Right atrium auricular region (tissue), 2 donors: Measurements from ENCODE around the gene PACS1. TPM values are rescaled to one million over a fixed set of nuclear protein-coding genes. Genes with fewer than 3 reads are reported as not detected.
A peak's percentile ranks its signal among the peaks of the same experiment; 100 is the strongest.
"Not testable (repeated sequence)": the region's sequence is repeated elsewhere in the genome, so short reads cannot be mapped to it uniquely, and the experiment has no call there.

ENCODE experiments used
- DNase-seq: peaks from one replicate; pipeline ENCODE4 v3.0.0-alpha.2; 2019; ENCODE audit warnings: low spot score
- H3K27ac ChIP-seq, 2 donors: fragments of 200-600 bp; sonication (generic); 1 replicate in 1 of 2; 2 replicates in 1 of 2; pipeline ENCODE4 v1.5.1; 2016 to 2019
- H3K27me3 ChIP-seq, 2 donors: fragments of 200-600 bp; sonication (generic); one replicate each; pipeline versions ENCODE4 v1.5.1 to v1.6.0; 2017 to 2019
- H3K36me3 ChIP-seq: fragments of 200-600 bp; sonication (generic); one replicate; pipeline ENCODE4 v1.5.1; 2016
- H3K4me1 ChIP-seq, 2 donors: fragments of 200-600 bp; sonication (generic); one replicate each; pipeline versions ENCODE4 v1.5.1 to v1.6.0; 2017 to 2019
- H3K4me3 ChIP-seq, 2 donors: fragments of 200-600 bp; sonication (generic); 1 replicate in 1 of 2; 2 replicates in 1 of 2; pipeline ENCODE4 v1.5.1; 2017 to 2019; ENCODE audit warnings: mild to moderate bottlenecking in 1 of 2, moderate library complexity in 1 of 2
- H3K9me3 ChIP-seq, 2 donors: fragments of 200-600 bp; sonication (generic); one replicate each; pipeline ENCODE4 v1.5.1; 2019
- total RNA-seq, 2 donors: library from RNA; depleted of rRNA; stranded (reverse); fragments of >200 nt; gene quantifications; one replicate each; pipeline ENCODE4 v1.1.0, GENCODE V29; 2016
- TF ChIP-seq, protein P1 (sequence below), 2 donors: fragments of 200-600 bp; sonication (generic); IDR thresholded peaks; one replicate each; pipeline ENCODE4 v1.5.1; 2019; ENCODE audit warnings: antibody characterized with exemption in 2 of 2

Gene PACS1
- total RNA-seq, result 10 to 100 TPM; 47.7 to 88.9 TPM

DNA sequence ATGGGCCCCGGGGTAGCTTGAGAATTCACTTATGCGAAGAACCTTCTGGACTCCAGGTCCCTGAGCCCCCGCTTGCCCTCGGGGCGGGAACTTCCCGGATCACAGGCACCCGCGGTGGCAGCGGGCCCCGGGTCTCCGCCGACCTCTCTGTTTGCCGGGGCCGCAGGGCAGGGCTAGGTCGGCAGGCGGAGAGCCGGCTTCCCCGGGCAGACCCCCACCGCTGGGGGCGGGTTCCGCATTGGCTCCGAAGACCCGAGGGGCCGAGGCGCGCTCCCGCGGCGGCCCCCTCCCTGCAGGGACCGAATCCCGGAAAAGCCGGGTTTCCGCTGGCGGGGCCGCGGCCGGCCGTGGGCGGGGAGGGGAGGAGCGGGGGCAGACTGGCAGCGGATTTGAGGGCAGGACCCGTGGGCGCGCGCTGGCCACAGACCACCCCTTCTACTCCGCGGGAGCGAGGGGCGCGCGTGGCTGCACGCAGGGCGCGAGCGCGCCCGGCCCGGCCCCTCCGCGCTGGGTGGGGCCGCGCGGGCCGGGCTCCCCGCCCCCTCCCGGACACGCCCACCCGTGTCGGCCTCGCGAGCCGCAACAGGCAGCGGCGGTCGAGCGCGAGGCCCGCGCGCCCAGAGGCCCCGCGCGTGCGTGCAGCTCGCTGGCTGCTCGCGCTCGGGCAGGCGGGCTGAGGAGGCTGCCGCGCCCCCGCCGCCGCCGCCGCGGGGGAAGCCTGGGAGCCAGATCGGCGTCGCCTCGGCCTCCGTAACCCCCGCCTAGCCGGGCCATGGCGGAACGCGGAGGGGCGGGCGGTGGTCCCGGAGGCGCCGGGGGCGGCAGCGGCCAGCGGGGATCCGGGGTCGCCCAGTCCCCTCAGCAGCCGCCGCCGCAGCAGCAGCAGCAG, at the start of gene PACS1:
Gene PACS1, plus strand, starts transcription at position 558 of the 889 bp plus-strand sequence. Its CDS starts 215 bp downstream, at position 773.
- no peaks in the 10 kb centered on the region for H3K9me3 ChIP-seq
- TF ChIP-seq, protein P1, sequence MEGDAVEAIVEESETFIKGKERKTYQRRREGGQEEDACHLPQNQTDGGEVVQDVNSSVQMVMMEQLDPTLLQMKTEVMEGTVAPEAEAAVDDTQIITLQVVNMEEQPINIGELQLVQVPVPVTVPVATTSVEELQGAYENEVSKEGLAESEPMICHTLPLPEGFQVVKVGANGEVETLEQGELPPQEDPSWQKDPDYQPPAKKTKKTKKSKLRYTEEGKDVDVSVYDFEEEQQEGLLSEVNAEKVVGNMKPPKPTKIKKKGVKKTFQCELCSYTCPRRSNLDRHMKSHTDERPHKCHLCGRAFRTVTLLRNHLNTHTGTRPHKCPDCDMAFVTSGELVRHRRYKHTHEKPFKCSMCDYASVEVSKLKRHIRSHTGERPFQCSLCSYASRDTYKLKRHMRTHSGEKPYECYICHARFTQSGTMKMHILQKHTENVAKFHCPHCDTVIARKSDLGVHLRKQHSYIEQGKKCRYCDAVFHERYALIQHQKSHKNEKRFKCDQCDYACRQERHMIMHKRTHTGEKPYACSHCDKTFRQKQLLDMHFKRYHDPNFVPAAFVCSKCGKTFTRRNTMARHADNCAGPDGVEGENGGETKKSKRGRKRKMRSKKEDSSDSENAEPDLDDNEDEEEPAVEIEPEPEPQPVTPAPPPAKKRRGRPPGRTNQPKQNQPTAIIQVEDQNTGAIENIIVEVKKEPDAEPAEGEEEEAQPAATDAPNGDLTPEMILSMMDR (IDR thresholded peaks at IDR 0.05), result no peak
- H3K27ac ChIP-seq, result peak within 1 kb of the TSS; percentile 95 to 99
- H3K27me3 ChIP-seq, result no peaks in the 10 kb centered on the region
- H3K4me1 ChIP-seq, result peaks cover 0 to 41% of the 10 kb centered on the region in 2 donors
- peak within 1 kb of the TSS; percentile 67 to 93 for H3K4me3 ChIP-seq
- peaks cover 36% of the 10 kb centered on the region for H3K36me3 ChIP-seq
- peak; percentile 70 for DNase-seq

DNA sequence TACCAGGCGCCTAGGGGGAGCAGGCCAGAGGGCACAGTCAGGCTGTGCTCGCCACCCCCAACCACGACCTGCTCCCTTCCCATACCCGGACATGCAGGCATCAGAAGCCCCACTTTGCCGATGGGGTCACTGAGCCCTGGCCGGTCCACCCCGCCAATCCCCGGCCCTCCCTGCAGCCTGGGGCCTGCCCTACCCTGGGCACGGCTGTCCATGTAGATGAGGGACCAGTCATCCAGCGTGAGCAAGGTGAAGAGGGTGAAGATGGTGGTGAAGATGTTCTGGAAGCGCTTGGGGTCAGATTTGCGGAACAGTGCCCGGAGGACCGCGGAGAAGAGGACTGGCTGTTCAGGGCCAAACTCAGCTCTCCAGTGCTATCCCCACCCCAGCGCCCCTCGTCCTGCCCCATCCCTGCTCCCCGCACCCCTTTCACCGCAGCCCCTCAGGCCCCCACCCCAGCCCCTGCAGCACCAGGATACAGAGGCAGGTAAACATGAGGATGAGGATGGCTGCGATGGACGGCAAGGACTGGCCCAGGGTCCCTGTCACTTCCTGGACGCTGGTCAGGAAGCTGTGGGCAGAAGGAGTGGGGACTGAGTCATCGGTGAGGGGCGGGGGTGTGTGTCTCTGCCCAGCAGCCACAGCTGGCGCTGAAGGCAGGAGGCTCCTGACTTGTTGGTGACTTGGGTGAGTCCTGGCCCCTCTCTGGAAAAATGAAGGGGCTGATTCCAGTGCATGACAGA, 49.3 kb upstream of the PACS1 start:
- H3K36me3 ChIP-seq, result no peaks in the 10 kb centered on the region
- H3K27me3 ChIP-seq, result no peaks in the 10 kb centered on the region
- TF ChIP-seq, protein P1 (IDR thresholded peaks at IDR 0.05), result no peak
- no peak for DNase-seq
- H3K4me1 ChIP-seq, result peaks cover 0 to 24% of the 10 kb centered on the region in 2 donors
- no peaks in the 10 kb centered on the region for H3K9me3 ChIP-seq
- no peak overlapping the region for H3K27ac ChIP-seq
- no peak overlapping the region for H3K4me3 ChIP-seq

DNA sequence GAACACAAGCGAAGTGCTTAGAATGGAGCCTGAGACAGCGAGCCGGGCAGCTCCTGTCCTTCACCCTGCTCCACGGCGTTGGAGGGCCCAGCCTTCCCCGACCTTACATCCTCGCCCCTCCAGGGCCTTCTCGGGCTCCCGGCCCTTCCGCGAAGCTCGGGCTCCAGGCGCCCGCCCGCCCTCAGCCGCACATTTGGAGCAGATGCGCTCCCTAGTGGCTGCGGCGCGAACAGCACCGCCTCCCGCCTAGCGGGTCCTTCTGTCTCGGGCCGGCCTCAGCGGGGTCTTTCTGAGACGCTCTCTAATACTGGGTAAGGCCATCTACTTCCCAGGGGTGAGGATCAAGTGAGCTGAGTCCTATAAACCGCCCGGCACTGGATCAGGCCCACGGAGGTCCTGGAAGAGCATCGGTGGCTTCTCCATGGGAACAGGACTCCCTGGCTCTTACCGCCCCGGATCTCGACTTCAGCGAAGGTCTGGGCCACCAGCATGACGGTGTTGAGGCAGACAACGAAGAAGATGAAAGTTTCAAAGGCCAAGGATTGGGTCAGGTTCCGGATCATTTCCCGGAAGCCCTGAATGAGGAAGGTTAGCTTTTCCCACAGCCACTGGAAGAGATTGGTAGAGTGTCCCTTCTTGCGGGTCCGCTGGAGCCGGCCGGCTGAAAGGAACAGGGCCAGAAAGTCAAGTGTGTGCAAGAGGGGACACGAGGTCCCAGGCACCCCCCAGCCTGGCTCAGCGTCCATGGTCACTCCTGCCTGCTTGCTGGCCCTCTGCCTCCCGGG, 47.5 kb upstream of the PACS1 start:
- Histone ChIP-seq H3K4me1 (peaks cover 0 to 16% of the 10 kb centered on the region in 2 donors), H3K4me3 (peak overlapping the region in 1 of 2 donors; percentile 17), H3K36me3 (no peaks in the 10 kb centered on the region), H3K9me3 (no peaks in the 10 kb centered on the region), H3K27ac (no peak overlapping the region), H3K27me3 (no peaks in the 10 kb centered on the region)
- DNase-seq, result peak; percentile 68
- TF ChIP-seq, protein P1 (IDR thresholded peaks at IDR 0.05), result peak; percentile 93 to 97

DNA sequence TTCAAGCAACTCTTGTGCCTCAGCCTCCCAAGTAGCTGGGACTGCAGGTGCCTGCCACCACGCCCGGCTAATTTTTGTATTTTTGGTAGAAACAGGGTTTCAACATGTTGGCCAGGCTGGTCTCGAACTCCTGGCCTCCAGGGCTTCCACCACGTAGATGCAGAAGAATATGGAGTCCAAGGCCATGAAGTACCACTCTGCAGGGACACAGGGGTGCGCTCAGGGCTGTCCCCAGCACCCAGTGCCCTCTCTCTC, 47.0 kb upstream of the PACS1 start:
- not testable (repeated sequence) for DNase-seq, H3K9me3 ChIP-seq, H3K36me3 ChIP-seq, H3K27me3 ChIP-seq, H3K27ac ChIP-seq, H3K4me3 ChIP-seq
- peaks cover 0 to 16% of the 10 kb centered on the region in 2 donors for H3K4me1 ChIP-seq

DNA sequence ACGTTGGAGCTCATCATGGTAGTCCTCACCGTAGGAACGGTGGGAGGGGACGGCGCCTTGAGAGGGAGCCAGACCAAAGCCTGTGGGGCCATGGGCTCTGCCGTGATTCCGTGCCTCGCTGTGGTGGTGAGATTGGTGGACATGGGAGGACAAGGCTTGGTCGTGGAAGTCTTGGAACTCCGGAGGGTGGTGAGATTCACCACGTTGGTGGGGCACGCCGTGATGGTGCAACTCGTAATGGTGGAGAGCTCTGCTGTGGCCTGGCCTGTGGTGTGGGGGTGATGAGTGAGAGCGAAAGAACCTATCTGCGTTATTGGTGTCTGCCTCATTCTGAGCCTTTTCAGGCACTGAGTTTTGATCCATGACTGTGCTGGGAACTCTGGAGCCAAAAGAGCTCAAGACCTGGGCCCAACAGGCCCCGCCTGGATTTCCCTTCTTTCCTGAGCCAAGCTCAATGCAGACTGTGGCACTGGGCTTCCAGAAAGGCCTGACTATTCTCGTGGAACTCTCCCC, 44.0 kb upstream of the PACS1 start, which contains the start of gene CATSPER1:
Gene CATSPER1, minus strand, starts transcription at position 463 of the 513 bp plus-strand sequence. Its CDS starts 100 bp downstream, at position 363.
- no peak within 1 kb of the TSS for H3K27ac ChIP-seq
- DNase-seq, result no peak
- H3K4me1 ChIP-seq, result peaks cover 0 to 13% of the 10 kb centered on the region in 2 donors
- TF ChIP-seq, protein P1 (IDR thresholded peaks at IDR 0.05), result no peak
- H3K36me3 ChIP-seq, result no peaks in the 10 kb centered on the region
- no peaks in the 10 kb centered on the region for H3K9me3 ChIP-seq
- no peaks in the 10 kb centered on the region for H3K27me3 ChIP-seq
- H3K4me3 ChIP-seq, result no peak within 1 kb of the TSS
